Calu3 (cell line): ENCODE results near the gene PLCXD3. TPM values are rescaled to one million over a fixed set of nuclear protein-coding genes. Genes with fewer than 3 reads are reported as not detected.

Source experiments
- BruUV-seq: library from RNA; stranded (reverse); fragments of 400-500 nt; replicated peaks from 2 replicates; lab custom pipeline; 2021; lab: Mats Ljungman, UMichigan
- CTCF ChIA-PET: fragments of 300-600 bp; sonication (Branson Sonifier 250); formaldehyde crosslinking; loops from one replicate; lab custom pipeline; 2022; ENCODE audit warnings: antibody characterized with exemption; lab: Charles Lee
- DNase-seq: peaks from one replicate; pipeline ENCODE4 v3.0.0; 2022
- H3K27ac Mint-ChIP-seq: one replicate; pipeline ENCODE4 v1.8.0; 2022; ENCODE audit warnings: mixed read lengths; ENCODE audit not compliant: unreplicated experiment
- H3K27me3 Mint-ChIP-seq: one replicate; pipeline ENCODE4 v1.8.0; 2022; ENCODE audit warnings: mixed read lengths; ENCODE audit not compliant: unreplicated experiment
- H3K36me3 Mint-ChIP-seq: one replicate; pipeline ENCODE4 v1.8.0; 2022; ENCODE audit warnings: mild to moderate bottlenecking, moderate library complexity, mixed read lengths; ENCODE audit not compliant: insufficient read depth, unreplicated experiment
- H3K4me1 Mint-ChIP-seq: one replicate; pipeline ENCODE4 v1.8.0; 2022; ENCODE audit warnings: mild to moderate bottlenecking, low read depth, mixed read lengths; ENCODE audit not compliant: unreplicated experiment
- H3K4me3 Mint-ChIP-seq: one replicate; pipeline ENCODE4 v1.8.0; 2022; ENCODE audit warnings: mild to moderate bottlenecking, low read depth, moderate library complexity, mixed read lengths; ENCODE audit not compliant: unreplicated experiment
- H3K9me3 Mint-ChIP-seq: one replicate; pipeline ENCODE4 v1.8.0; 2022; ENCODE audit warnings: low read depth, mixed read lengths; ENCODE audit not compliant: unreplicated experiment
- CTCF ChIP-seq: fragments of 200-600 bp; IDR thresholded peaks from one replicate; pipeline ENCODE4 v1.8.0; 2022; ENCODE audit warnings: antibody characterized with exemption; ENCODE audit not compliant: unreplicated experiment
- intact Hi-C: fragments of 100-400 bp; cut with micrococcal nuclease; formaldehyde crosslinking; loops from one replicate; pipeline ENCODE4 v1.10.0; 2022; ENCODE audit not compliant: unreplicated experiment
- total RNA-seq: library from RNA; stranded (reverse); gene quantifications from 2 replicates; pipeline ENCODE4 v1.2.3, GENCODE V29; 2022

Gene PLCXD3
- total RNA-seq, 1 experiment from 2014 or later: not detected

- no peak for TF ChIP-seq CTCF
- H3K27me3 Mint-ChIP-seq: peaks cover 14% of the 10 kb centered on the region
- no peaks in the 10 kb centered on the region for H3K4me1 Mint-ChIP-seq
- no peak overlapping the region for H3K27ac Mint-ChIP-seq
- CTCF ChIA-PET: no interaction called here
- H3K4me3 Mint-ChIP-seq: no peak overlapping the region
- DNase-seq: no peak
- intact Hi-C loops: no loop called here
- no peaks in the 10 kb centered on the region for H3K36me3 Mint-ChIP-seq
- no TSS peak for BruUV-seq
- H3K9me3 Mint-ChIP-seq: no peaks in the 10 kb centered on the region
Observed at GRCh38 chr5:41374631-41375030, 135.8 kb downstream of the PLCXD3 start.

- H3K27ac Mint-ChIP-seq: no peak overlapping the region
- H3K4me3 Mint-ChIP-seq: no peak overlapping the region
- intact Hi-C loops: no loop called here
- CTCF ChIA-PET: no interaction called here
- H3K36me3 Mint-ChIP-seq: no peaks in the 10 kb centered on the region
- no peak for DNase-seq
- BruUV-seq: no TSS peak
- peaks cover 14% of the 10 kb centered on the region for H3K27me3 Mint-ChIP-seq
- no peaks in the 10 kb centered on the region for H3K9me3 Mint-ChIP-seq
- no peak for TF ChIP-seq CTCF
- no peaks in the 10 kb centered on the region for H3K4me1 Mint-ChIP-seq
Observed at GRCh38 chr5:41373230-41373629, 137.2 kb downstream of the PLCXD3 start.

- Mint-ChIP-seq H3K9me3 (no peaks in the 10 kb centered on the region), H3K27me3 (peaks cover 11% of the 10 kb centered on the region), H3K4me3 (no peak overlapping the region), H3K27ac (no peak overlapping the region), H3K36me3 (no peaks in the 10 kb centered on the region), H3K4me1 (no peaks in the 10 kb centered on the region)
- no peak for TF ChIP-seq CTCF
- BruUV-seq: no TSS peak
- intact Hi-C loops: no loop called here
- CTCF ChIA-PET: no interaction called here
- DNase-seq: no peak
Observed at GRCh38 chr5:41371738-41372137, 138.7 kb downstream of the PLCXD3 start.

GRCh38 chr5:41370482-41370881 lies 139.9 kb downstream of the PLCXD3 start:
- TF ChIP-seq CTCF: no peak
- Mint-ChIP-seq H3K27ac (no peak overlapping the region), H3K27me3 (no peaks in the 10 kb centered on the region), H3K4me1 (no peaks in the 10 kb centered on the region), H3K9me3 (no peaks in the 10 kb centered on the region), H3K36me3 (no peaks in the 10 kb centered on the region), H3K4me3 (no peak overlapping the region)
- CTCF ChIA-PET: no interaction called here
- DNase-seq: no peak
- no TSS peak for BruUV-seq
- intact Hi-C loops: no loop called here
